ENCODE measurements around the gene VOPP1.
A peak's percentile ranks its signal among the peaks of the same experiment; 100 is the strongest.
"Not testable (repeated sequence)": the region's sequence is repeated elsewhere in the genome, so short reads cannot be mapped to it uniquely, and the experiment has no call there.

VOPP1 gene, protein sequence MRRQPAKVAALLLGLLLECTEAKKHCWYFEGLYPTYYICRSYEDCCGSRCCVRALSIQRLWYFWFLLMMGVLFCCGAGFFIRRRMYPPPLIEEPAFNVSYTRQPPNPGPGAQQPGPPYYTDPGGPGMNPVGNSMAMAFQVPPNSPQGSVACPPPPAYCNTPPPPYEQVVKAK

DNA sequence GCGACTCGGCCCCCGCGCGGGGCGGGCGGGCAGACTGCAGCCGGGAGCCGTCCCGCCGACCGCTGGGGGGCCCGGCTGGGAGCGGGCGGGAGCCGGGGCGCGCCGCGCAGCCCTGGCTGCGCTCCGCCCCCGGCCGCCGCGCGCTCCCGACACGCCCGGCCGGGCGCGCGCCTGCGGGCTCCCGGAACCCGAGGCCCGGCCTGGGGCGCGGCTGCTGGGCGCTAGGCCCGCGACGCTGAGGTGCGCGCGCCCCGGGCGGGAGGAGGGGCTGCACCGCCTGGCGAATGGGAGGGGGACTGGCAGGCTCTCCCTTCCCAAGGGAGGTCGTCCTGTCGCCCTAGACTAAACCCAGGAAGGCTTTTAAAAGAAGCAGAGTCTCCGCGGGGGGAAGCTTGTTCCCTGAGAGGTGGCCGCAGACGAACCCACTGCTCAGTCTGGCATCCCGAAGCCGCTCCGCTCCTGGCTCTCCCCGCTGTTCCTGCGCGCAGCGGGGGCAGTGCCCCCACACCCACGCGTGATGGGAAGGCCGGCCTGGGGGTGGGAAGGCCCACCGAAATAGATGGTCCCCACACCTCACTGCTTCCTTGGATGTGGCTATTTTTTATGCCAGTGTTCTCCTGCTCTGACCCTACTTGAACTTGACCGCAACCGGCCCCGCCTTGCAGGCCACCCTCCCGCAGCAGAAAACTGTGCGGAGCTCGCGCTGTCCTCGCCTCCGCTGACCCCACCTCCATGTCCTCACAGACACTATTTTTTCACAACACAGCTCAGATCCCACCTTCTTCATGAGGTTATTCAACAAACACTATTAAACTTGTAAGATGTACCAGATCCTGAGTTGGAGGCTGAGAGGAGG lies at the start of gene VOPP1:
TSS of gene VOPP1 (minus strand) at position 125 of the 856 bp plus-strand sequence. CDS start 178 bp downstream, outside the sequence.
- peak in 11 of 14 donors; percentile 35 to 84 (median 59) for DNase-seq

DNA sequence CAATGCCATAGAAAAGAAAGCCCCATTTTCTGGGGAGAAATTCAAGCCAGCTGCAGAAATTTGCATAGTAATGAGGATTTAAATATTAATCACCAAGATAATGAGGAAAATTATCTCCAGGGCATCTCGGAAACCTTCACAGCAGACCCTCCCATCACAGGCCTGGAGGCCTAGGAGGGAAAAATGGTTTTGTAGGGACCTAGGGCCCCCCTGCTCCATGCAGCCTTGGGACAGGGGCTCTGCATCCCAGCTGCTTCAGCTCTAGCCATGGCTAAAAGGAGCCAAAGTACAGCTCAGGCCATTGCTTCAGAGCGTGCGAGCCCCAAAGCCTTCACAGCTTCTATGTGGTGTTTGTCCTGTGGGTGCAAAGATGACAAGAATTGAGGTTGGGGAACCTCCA lies 46.6 kb upstream of the VOPP1 start:
- DNase-seq = no peak

DNA sequence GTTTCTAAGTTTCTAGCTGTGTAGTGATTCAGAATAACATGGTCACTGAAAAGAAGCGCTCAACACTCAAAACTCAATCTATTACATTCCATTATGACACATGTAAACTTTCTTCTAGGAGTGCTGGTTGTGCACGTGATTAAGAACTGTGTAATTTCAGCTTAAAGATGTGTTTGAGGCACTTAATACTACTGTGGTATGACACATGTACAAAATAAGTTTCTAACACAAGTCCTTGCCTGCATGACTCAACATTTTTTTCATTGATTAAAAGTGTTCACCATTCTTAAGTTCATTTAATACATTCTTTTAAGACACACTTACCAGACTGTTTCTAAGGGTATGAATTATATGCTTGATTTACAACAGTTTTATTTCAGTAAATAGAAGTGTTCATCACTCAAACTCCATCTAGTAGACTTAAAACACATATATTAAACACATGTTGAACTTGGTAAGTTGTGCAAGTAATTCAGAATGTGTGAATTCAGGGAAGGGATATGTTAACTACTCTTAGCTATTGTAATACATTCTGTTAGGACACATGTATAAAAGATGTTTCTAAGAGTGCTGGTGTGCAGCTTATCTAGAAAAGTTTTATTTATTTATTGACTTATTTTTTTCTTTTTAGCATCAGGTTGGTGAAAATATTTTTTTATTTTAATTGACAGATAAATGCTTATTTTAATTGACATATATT lies 42.2 kb upstream of the VOPP1 start:
- not testable (repeated sequence) for DNase-seq

DNA sequence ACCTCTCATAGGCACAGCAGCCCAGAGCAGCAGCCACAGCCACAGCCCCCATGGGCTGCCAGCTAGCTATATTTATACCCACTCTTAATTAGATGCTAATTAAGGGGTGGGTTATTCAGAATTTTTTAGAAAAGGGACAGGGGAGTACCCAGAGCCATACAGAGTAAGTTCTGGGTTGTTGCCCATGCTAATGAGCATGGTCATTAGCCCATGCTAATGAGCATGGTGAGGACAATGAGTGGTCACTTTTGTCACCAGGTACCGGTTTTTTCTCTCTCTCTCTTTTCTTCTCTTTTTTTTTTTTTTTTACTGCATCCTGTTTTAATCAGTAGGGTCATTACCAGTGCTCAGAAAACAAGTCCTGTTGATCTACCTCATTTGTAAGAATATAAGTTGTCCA lies 37.4 kb upstream of the VOPP1 start:
- DNase-seq = not testable (repeated sequence)

DNA sequence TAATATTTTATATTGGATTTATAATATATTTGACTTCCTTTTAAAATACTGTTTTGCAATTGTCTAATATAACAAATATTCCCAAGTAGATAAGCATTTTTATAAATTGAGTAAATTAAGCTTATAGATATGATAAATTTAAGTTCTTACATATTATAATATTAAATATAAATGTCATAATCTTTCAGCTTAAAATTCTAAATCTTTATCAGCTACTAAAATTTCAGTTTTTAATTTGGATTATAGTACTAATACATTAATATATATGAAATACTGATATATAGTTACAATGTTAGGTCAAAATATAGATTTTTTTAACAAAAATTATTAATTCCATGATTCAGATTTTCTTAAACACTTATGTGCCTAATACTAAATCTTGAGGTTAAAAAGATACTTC lies 33.4 kb upstream of the VOPP1 start:
- not testable (repeated sequence) for DNase-seq

DNA sequence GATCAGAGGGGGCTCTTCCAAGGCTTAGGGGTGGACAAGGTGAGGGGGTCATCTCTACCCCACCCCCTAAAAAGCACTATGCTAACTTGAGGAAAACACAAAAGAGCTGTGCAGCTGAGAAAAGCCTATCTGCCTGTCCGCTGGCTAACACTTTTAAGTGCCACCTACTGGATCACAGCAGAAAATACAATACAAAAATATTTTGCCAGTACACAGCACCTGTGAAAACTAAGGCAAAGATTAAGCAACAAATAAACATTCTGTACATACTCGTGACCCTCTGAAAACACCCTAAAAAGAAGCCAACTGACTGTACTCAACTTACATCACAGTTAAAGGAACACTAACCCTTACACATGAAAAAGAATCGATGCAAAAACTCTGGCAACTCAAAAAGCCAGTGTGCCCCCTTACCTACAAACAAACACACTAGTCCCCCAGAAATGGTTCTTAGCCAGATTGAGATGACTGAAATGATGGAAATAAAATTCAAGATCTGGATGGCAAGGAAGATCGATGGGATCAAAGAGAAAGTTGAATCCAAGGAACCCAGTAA lies 25.7 kb upstream of the VOPP1 start:
- not testable (repeated sequence) for DNase-seq

DNA sequence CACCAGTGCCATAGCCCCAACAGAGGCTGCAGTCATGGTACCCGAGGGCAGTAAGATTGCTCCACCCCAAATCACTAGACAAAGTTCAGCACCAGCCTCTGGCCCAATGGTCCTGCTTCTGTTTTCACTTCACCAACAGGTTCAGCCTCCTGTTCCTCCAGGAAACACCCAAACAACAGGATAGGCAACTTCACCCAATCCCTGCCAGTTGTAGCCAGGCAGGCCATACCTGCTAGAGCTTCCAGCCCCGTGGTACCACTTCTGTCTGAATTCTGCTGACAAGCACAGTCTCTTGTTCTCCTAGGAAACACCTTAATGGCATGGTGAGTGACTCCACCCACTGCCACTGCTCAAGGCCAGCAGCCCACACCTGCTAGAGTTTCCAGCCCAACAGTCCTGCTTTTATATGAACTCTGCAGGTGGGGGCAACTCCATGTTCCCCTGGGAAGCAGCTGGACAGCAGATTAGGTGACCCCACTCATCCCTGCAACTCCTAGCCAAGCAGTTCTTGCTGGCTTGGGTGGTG lies 25.0 kb upstream of the VOPP1 start:
- DNase-seq = not testable (repeated sequence)

DNA sequence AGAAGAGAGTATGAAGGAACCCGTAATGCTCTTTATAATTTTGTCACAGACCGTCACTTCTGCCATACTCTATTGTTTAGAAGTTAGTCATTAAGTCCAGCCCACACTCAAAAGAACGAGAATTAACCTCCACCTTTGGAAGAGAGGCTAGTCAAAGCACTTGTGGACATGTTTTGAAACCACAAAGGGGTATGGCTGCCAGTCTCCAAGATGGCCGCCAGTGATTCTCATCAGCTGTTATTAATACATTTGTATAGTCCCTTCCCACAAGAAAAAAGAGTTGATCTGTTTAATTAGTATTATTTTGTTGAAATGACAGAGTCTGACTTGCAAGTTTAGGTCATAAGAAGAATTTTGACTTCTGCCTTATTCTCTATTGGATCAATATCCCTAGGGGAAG lies 23.2 kb upstream of the VOPP1 start:
- DNase-seq = no peak

DNA sequence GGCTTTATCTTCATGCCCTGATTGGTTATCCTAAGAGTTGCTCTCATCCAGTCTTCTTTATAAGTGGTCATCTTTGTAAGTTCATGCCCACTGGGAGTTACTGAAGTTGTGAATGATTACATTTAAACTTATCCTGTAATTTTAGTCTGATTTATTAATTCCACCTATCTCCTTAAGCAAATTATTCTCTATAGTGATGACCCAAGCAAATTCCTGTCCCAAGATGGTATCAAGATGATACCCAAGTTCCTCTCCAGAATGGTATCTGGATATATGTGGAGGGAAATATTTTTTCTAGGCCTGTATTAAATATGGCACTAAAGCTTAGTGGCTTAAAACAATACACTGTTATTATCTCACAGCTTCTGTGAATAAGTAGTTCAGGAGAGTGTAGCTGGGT lies 22.6 kb upstream of the VOPP1 start:
- DNase-seq = no peak

DNA sequence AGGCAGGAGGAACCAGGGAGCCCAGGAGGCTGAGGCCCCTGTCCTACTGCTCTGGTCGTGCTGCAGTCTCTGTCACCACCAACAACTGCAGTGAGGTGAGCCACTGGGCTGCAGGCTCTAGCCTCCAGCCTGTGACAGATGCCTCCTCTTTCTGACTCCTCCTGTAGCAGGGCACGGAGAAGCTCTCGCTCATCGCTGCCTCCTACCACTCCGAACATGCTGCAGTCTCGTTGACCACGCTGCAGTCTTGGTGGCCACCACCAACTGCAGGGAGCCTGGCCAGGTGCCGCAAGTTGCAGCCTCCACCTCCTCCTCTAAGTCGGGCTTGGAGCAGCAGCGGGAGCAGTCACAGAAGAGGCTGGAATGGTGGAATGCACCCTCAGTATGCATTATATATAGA lies 22.1 kb upstream of the VOPP1 start:
- DNase-seq = no peak

DNA sequence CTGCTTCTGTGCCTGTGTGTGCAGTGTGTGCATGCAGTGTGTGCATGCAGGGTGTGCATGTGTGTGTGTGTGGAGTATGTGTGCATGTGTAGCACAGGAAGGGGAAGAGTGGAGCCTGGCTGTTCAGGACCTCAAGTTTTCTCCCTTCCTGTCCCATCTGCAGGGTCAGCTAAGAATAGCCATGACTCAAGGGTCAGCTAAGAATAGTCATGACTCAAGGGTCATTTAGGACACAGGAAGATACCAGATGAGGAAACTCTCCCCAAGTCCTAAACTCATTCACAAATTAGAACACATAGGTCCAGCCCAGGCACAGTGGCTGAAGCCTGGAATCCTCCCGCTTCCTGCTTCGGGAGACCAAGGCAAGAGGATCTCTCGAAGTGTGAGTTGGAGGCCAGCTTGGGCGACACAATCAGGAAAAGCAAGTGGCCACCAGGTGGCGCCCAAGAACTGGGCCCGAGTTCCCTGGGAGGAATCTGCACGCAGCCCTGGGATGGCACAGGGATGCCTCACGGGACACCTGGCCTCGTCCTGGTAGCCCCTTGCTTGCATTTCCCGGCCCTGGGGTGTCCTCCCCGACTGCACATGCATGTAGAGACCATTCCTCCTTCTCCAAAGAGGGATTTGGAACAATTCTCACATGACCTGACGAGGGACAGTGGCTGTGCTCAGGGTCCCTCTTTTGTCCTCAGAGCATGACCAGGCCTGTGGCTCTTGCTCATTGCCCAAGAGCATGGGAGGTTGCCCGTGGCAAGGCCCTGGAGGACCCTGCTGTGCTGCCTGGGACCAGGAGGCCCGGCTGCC lies 21.4 kb upstream of the VOPP1 start:
- DNase-seq = peak in 4 of 14 donors; percentile 8 to 42 (median 29)

DNA sequence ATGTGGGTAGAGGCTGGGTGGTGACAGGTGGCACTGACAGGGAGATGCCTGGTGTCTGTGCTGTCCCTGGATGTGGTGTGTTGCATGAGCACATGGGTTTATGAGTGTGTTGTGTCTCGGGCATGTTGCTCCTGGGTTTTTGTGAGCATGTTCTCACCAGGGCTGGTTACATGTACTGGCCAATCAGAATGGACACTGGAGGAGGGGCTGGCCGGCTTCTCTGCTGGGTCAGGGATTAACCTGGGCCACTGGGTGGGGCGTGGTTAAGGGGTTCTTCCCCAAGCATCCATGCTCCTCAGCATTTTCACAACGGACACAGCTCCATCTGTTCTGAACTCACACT lies 20.8 kb upstream of the VOPP1 start:
- DNase-seq = no peak

DNA sequence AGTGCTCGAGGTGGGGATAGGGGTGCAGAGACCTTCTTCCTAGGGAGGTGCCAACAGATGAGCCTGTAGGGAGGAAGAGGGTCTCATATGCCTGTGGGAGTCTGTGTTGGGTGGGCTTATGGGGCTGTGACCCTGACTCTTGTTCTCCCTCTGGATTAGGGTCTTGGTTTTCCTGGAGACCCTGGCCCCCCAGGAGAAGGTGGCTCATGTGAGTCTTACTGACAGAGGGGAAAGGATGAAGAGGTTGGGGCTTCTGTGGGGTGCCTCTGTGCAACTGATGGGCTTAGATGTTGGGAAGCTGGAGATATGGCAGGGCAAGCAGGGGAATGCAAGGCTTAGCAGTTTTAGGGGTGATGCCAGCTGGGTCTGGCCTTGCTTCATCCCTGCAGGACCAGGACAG lies 20.2 kb upstream of the VOPP1 start:
- DNase-seq = no peak

DNA sequence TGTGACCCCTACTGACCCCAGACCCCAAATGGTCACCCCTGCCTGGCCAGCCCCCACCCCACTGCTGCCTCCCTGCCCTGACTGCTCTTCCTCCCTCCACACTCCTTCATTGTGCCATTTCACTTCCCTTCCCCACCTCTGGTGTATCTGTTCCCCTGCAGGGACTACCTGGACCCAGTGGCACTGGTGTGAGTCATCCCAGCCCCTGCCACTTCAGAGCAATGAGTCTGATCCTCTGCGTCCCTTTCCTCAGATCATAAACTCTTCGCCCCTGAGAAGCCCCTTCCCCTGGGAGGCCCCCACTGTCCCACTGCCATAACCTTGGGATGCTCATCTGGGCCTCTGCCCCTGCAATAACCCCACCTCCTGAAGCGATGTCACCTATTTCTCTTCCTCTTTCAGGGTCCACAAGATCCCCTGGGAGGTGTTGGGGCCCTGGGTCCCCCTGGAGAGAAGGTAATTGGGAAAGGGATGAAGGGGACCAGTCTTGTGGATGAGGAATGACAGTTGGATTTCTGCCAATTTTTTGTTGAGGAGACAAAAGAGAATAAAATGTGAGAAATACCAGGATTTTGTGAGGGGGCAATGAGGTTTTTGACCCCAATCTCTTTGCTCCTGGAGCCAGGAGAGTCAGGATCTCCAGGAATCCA lies 19.1 kb upstream of the VOPP1 start:
- no peak for DNase-seq

DNA sequence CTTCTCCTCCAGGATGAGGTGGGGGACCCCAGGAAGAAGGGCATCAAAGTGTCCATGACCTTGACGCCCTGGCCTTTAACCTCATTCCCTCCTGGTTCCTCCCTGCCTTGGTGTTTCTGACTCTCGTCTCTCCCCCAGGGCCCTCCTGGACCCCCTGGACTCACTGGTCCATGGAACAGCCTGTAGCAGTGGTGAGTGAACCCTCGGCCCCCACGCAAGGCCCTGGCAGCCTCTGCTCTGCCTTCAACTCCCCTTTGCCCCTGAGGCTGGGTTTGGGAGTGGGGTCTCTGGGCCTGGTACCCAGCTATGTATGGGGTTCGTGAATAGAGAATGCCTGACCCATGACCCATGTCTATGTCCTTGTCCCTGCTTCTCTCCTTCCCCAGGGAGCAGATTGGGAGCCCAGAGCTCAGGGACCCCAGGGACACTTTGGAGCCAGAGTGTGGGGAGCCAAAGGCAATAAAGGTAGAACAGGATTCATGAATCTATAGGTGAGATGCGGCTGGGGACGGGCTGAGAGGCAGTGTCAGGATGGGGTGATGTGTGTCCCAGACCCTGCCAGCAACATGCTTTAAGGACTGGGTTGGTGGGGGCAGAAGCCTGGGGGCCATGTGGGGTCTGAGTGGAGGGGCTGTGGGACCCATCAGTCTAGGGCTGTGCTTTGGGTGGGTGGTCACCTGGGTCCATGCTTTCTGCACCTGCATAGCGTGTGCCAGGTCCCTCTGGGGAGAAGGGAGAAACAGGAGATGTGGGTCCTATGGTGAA lies 18.4 kb upstream of the VOPP1 start:
- DNase-seq = no peak

DNA sequence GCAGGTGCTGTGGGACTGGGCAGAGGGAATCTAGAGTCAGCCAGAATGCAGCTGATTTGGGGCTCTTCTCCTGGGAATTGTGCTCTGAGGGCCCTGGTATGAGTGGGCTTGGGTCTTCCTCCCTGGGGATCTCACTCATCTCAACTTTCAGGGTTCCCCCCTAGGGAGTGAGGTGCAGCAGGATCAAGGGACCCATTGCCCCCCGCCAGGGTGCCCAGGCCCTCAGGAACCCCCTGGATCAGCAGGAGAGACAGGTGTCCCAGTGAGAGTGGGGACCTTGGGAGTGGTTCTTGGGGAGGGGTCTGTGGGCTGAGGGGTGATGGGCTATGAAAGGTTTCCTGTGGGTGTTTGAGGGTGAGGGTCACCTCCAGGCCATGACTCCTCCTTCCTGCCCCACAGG lies 17.6 kb upstream of the VOPP1 start:
- DNase-seq = no peak

DNA sequence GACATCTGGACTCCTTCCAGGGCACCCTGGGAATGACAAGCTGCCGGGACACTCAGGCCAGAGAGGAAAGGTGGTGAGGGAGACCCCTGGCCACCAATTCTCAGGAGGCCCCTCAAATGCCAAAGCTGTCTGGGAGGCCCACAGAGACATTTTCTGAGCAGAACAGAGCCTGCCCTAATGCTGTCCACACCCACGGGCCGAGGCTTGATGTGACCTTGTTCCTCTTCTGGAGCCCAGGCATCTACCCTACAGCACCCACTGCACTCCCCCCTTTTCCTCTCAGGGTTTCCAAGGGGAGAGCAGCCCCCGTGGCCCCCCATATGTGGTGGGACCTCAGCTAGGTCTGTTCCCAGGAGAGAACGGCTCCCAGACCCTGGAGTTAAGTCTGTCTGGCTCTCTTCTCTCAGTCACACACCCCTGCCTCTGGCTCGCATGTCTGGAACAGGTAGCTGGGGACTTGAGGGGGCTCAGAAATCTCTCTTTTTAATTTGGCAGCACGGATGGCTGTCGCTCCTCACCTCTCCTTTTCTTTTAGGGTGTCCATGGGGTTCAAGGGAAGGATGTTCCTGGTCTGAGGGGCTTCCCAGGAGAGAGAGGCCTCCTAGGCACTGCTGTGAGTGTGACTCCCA lies 16.8 kb upstream of the VOPP1 start:
- DNase-seq = no peak

DNA sequence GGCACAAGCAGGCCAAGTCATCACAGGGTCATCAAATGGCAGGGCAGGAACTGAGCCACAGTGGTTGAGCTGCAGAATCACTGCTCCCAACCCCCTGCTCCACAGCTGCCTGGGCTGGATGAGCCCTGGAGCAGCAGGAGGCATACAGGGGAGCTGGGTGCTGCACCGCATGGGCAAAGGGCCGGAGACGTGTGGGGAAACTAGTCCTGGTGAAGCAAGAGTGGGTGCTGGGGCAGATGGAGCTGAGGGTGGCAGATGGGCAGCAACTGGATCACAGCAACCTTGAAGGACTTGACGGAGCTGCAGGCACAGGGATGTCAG lies 16.0 kb upstream of the VOPP1 start:
- no peak for DNase-seq

DNA sequence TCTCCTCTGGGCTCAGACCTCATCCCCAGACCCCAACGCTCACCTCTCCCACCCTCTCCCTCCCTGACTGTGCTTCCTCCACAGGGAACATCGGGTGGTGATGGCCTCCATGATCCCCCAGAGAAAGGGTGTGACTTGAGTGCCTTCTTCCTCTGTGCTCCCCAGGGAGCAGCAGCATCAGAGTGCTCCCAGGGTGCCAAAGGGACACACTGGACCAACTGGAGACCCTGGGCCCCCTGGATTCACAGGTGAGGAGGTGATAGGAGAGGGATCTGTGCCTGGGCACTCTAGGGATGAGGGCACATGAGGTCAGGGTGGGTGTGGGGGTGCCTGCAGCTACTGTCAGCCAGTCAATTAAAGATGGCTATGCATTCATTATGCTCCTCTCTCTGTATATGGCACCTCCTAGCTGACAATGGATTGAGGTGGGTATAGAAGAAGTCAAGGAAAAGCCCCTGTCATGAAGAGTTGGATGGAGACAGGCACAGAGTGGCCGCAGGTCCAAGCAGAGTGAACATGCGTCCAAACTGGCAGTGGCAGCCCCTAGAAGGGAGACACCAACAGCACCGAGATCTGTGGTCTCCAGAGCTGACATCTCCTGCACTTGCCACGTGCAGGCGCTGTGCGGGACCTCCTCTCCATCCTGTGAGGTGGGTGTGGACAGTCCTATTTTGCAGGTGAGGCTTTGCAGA lies 15.5 kb upstream of the VOPP1 start:
- no peak for DNase-seq

DNA sequence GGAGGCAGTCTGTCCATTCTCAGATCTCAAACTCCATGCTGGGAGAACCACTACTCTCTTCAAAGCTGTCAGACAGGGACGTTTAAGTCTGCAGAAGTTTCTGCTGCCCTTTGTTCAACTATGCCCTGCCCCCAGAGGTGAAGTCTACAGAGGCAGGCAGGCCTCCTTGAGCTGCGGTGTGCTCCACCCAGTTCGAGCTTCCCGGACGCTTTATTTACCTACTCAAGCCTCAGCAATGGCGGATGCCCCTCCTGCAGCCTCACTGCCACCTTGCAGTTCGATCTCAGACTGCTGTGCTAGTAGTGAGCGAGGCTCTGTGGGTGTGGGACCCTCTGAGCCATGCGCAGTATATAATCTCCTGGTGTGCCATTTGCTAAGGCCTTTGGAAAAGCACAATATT lies 10.4 kb upstream of the VOPP1 start:
- DNase-seq = not testable (repeated sequence)
